Posterior vena cava (tissue), 2 donors: ENCODE results near the gene TCERG1L. TPM values are rescaled to one million over a fixed set of nuclear protein-coding genes. Genes with fewer than 3 reads are reported as not detected.

ENCODE experiments used
- DNase-seq: peaks from one replicate; pipeline ENCODE4 v3.0.0-alpha.2; 2020; ENCODE audit warnings: low spot score
- intact Hi-C, 2 donors: fragments of 100-400 bp; cut with DNase I; formaldehyde crosslinking; loops; one replicate each; pipeline versions ENCODE4 v1.14.1 to v1.14.2; 2022 to 2023
- total RNA-seq, 2 donors: library from RNA; stranded (reverse); fragmentation: NEBNext Ultra II Directional; extraction: Animal tissue kit (Norgen Biotek cat#: 25700); gene quantifications; one replicate each; pipeline ENCODE4 v1.2.1, GENCODE V29; 2021
- donor health status: DM: yes; HTN: yes; CAD: no.
- donor health status: DM: yes; HTN: yes; CAD: no.

Gene TCERG1L
- total RNA-seq, 2 donors from 2014 or later, result not detected

- DNase-seq, result no peak
- intact Hi-C loops, result no loop called here
Measured at GRCh38 chr10:131050162-131050766, 261.3 kb downstream of the TCERG1L start.

DNA sequence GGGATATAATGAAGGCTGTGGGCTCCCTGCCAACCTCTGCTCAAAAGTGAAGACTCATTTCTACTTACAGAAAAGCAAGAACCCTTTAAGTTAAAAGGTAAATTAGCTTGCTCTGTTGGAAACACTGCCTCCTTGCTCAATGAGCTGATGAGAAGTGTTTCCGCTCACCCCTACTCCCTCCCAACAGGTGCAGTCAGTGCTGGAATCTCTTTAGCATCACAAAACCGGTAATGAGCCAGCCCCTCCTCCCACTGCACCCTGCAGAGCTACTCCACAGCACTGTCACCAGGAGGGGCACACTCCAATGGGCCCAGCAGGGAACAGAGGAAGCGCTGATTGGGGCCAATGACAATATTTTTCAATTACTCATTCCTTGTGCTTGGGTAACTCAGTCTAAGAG, 262.5 kb downstream of the TCERG1L start:
- DNase-seq, result no peak
- intact Hi-C loops, result no loop called here

DNA sequence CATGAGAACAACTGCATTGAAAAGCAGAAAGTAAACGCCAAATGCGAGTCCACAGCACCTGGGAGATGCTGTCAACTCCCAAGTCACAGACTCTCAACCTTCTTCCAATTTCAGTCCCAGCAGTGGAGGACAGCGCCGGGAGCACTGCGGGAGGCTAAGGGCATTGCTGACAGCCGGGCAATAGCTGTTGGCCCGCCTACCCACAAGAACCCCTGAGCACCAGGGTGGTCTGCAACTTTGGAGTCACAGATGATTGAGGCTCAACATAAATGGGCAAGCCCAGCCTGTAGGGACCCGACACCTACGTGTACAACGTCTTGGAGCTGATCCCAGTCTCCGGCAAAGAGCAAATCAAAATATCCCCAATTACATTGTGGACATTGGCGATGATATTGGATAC, 262.9 kb downstream of the TCERG1L start:
- no peak for DNase-seq
- intact Hi-C loops, result no loop called here

DNA sequence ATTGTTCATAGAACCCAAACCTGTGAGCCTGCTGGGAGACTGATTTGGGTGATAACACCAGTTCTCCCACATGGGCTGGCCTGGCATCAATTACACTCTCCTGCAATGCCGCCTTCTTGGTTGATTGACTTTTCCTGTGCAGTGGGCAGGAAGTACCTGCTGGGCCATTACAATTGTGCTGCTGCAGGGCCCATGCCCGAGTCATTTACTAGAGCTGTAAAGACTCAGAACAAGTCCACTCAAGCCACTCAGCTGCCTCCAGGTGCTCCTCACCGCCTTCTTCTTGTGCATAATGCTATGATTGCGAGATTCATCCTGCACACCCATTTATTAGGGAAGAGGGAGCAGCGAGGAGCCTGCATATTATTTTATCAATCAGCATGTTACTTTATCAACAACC, 264.0 kb downstream of the TCERG1L start:
- intact Hi-C loops, result no loop called here
- DNase-seq, result no peak

GRCh38 chr10:131046194-131046593, 265.3 kb downstream of the TCERG1L start:
- no peak for DNase-seq
- intact Hi-C loops, result no loop called here

DNA sequence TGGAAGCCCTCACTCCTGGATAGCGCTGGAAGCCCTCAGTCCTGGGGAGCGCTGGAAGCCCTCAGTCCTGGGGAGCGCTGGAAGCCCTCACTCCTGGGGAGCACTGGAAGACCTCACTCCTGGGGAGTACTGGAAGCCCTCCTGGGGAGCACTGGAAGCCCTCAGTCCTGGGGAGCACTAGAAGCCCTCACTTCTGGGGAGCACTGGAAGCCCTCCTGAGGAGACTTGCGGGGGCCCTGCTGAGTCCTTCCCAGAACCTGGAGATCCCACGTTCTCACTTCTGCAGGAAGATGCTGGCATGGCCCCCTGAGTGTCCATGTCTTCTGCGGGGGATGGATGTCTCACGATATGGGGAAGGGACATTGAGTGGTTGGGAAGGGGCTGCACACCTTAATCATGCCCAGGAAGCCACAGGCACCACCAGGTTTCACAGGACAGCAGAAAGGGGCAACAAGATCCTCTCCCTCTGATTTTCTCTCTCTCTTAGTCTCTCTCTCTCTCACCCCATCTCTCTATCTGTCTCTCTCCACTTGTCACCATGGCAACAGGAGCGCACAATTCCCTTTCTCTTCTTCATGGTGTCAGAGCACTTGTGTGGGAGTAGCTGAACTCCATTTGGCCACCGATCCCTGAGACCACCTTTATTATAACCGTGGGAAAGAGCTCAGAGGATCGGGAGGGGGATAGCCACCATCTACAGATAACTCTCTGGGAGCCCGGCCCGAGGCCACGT, 267.0 kb downstream of the TCERG1L start:
- intact Hi-C loops, result no loop called here
- DNase-seq, result no peak

DNA sequence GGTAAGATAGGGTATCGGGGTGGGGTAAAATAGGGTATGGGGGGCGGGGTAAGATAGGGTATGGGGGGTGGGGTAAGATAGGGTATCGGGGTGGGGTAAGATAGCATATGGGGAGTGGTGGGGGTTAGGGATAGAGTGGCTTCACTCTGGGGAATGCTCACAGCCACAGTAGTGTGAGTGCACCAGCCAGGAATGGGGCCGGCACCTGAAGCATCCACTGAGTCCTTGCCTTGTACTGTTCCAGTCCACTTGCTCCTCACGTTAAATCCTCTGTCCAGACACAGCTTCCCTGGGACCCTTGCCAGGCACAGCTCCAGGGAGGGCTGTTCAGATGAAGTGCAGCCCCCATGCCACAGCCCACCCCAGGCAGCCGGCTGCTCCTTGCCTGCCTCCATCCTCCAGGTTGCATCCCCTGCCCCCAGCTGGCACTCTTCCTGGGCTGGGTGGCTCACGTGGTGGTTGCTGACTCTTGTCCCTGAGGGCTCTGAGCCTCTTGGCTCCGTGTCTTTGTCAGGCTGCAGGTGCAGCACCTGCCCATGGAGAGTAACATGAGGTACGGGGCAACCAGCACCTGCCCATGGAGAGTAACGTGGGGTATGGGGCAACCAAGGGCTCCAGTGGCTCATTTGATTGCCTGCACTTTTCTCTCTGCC, 268.4 kb downstream of the TCERG1L start:
- no peak for DNase-seq
- intact Hi-C loops, result no loop called here
